ENCODE results near the gene ANKRD24. TPM values are rescaled to one million over a fixed set of nuclear protein-coding genes. Genes with fewer than 3 reads are reported as not detected.

The ANKRD24 gene
- total RNA-seq, 1 experiment from 2014 or later, result 10.9 TPM

DNA sequence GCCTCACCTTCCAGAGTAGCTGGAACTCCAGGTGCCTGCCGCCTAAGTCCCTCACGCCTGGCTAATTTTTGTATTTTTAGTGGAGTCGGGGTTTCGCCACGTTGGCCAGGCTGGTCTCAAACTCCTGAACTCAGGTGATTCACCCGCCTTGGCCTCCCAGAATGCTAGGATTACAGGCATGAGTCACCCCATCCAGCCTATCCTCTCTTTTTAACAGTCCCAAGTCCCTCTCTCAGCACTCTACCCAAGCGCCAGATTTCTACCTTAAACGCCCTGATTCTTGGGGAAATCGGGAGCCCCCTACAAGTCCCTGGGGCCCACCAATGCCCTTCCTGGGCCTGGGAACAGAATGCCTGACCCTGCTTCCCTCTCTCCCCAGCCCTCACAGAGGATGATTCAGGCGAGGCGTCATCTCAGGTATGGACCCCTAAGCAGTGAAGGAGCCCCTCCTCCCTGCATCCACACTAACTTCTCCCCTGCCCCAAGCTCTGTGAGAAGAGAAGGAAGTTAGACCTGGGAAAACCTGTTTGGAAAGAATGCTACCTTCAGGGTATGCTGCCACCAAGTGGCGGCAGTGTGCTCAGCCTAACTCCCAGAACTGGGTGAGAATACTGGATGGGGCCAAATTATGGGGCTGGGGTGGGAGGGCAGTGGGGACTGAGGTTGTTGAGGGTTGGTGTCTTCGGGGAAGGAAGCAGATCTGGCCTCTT is 26.1 kb downstream of the ANKRD24 start:
- no peak for TF ChIP-seq EZH2 (IDR thresholded peaks at IDR 0.05; ENCODE audit: borderline replicate concordance, low read depth, low read length, poor library complexity, severe bottlenecking)
- TF ChIP-seq, protein P1, sequence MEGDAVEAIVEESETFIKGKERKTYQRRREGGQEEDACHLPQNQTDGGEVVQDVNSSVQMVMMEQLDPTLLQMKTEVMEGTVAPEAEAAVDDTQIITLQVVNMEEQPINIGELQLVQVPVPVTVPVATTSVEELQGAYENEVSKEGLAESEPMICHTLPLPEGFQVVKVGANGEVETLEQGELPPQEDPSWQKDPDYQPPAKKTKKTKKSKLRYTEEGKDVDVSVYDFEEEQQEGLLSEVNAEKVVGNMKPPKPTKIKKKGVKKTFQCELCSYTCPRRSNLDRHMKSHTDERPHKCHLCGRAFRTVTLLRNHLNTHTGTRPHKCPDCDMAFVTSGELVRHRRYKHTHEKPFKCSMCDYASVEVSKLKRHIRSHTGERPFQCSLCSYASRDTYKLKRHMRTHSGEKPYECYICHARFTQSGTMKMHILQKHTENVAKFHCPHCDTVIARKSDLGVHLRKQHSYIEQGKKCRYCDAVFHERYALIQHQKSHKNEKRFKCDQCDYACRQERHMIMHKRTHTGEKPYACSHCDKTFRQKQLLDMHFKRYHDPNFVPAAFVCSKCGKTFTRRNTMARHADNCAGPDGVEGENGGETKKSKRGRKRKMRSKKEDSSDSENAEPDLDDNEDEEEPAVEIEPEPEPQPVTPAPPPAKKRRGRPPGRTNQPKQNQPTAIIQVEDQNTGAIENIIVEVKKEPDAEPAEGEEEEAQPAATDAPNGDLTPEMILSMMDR (conservative IDR thresholded peaks at IDR 0.05; ENCODE audit: low read depth, low read length), result peak; percentile 63

DNA sequence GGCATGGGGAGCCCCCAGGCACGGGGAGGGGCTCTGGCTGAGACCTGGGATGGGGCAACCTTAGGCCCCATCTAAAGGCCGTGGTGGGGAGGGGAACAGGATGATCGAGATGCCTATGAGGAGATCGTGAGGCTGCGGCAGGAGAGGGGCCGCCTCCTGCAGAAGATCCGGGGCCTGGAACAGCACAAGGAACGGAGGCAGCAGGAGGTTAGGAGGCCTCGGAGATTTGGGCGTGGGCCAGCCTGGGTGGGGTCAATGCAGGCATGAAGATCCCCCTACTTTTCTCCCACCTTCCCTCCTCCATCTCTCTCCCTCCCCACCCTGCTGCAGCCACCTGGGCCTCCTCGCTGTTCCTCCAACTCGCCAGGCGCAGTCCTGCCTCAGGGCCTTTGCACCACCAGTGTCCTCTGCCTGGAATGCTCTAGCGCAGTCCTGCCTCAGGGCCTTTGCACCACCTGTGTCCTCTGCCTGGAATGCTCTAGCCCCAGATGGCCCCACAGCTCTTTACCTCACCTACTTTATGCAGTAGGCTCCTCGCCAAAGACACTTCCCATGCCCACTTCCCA is 27.8 kb downstream of the ANKRD24 start:
- Histone ChIP-seq H3K27me3 (replicated peaks; ENCODE audit: insufficient read depth, low read depth, low read length, poor library complexity) (peaks cover 3% of the 10 kb centered on the region), H3K27ac (ENCODE audit: low read depth, low read length, poor library complexity, severe bottlenecking) (no peak overlapping the region), H3K4me3 (ENCODE audit: low read depth, low read length, poor library complexity, severe bottlenecking) (no peak overlapping the region), H3K9me3 (ENCODE audit: low read depth, low read length, poor library complexity, severe bottlenecking) (no peaks in the 10 kb centered on the region), H3K4me1 (ENCODE audit: insufficient read depth, low read length, poor library complexity, severe bottlenecking) (no peaks in the 10 kb centered on the region), H3K36me3 (ENCODE audit: insufficient read depth, low read length, poor library complexity, severe bottlenecking) (no peaks in the 10 kb centered on the region)
- POLR2A ChIA-PET (ENCODE audit: low non-redundant PET), result no interaction called here
- no TSS peak for BruUV-seq (replicated peaks)
- CTCF ChIA-PET, result no interaction called here
- intact Hi-C loops (cut with micrococcal nuclease; ENCODE audit: unreplicated experiment), result no loop called here
- TF ChIP-seq, protein P1 (conservative IDR thresholded peaks at IDR 0.05; ENCODE audit: low read depth, low read length), result no peak
- DNase-seq (ENCODE audit: low spot score), result no peak

More for the DNA sequence above, 26.1 kb downstream of the ANKRD24 start:
- intact Hi-C loops (cut with micrococcal nuclease; ENCODE audit: unreplicated experiment), result loop anchor here (10.0 kb wide), 1 partner anchor 64 kb away; no protein-coding TSS in a partner anchor
- no peaks in the 10 kb centered on the region for H3K4me1 ChIP-seq (ENCODE audit: insufficient read depth, low read length, poor library complexity, severe bottlenecking)
- BruUV-seq (replicated peaks), result no TSS peak
- ChIA-PET CTCF (interaction anchor here (0.5 to 1.0 kb wide), 6 partner anchors 20 to 221 kb away, joined by 3 to 8 read pairs (median 8); no protein-coding TSS in a partner anchor), POLR2A (ENCODE audit: low non-redundant PET) (no interaction called here)
- H3K9me3 ChIP-seq (ENCODE audit: low read depth, low read length, poor library complexity, severe bottlenecking), result no peaks in the 10 kb centered on the region
- no peak overlapping the region for H3K27ac ChIP-seq (ENCODE audit: low read depth, low read length, poor library complexity, severe bottlenecking)
- no peak overlapping the region for H3K4me3 ChIP-seq (ENCODE audit: low read depth, low read length, poor library complexity, severe bottlenecking)
- peak; percentile 68 for DNase-seq (ENCODE audit: low spot score)
- peaks cover 3% of the 10 kb centered on the region for H3K27me3 ChIP-seq (replicated peaks; ENCODE audit: insufficient read depth, low read depth, low read length, poor library complexity)
- no peaks in the 10 kb centered on the region for H3K36me3 ChIP-seq (ENCODE audit: insufficient read depth, low read length, poor library complexity, severe bottlenecking)

DNA sequence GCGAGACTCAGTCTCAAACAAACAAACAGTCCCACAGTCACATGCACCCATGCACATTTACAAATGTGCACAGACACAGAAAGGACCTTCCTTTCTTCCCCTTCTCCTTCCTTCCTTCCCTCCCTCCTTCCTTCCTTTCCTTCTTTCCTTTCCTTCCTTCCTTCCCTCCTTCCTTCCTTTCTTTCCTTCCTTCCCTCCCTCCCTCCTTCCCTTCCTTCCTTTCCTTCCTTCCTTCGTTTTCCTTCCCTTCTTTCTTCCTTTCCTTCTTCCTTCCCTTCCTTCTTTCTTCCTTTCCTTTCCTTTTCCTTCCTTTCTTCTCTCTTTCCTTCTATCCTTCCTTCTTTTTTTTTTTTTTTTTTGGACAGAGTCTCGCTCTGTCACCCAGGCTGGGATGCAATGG is 30.6 kb downstream of the ANKRD24 start:
- Histone ChIP-seq H3K27ac (ENCODE audit: low read depth, low read length, poor library complexity, severe bottlenecking) (no peak overlapping the region), H3K4me3 (ENCODE audit: low read depth, low read length, poor library complexity, severe bottlenecking) (no peak overlapping the region), H3K4me1 (ENCODE audit: insufficient read depth, low read length, poor library complexity, severe bottlenecking) (no peaks in the 10 kb centered on the region), H3K9me3 (ENCODE audit: low read depth, low read length, poor library complexity, severe bottlenecking) (no peaks in the 10 kb centered on the region), H3K36me3 (ENCODE audit: insufficient read depth, low read length, poor library complexity, severe bottlenecking) (no peaks in the 10 kb centered on the region), H3K27me3 (replicated peaks; ENCODE audit: insufficient read depth, low read depth, low read length, poor library complexity) (peaks cover 3% of the 10 kb centered on the region)
- BruUV-seq (replicated peaks), result no TSS peak
- intact Hi-C loops (cut with micrococcal nuclease; ENCODE audit: unreplicated experiment), result no loop called here
- ChIA-PET CTCF (no interaction called here), POLR2A (ENCODE audit: low non-redundant PET) (no interaction called here)
- no peak for DNase-seq (ENCODE audit: low spot score)
- TF ChIP-seq, protein P1 (conservative IDR thresholded peaks at IDR 0.05; ENCODE audit: low read depth, low read length), result no peak
- TF ChIP-seq EZH2 (IDR thresholded peaks at IDR 0.05; ENCODE audit: borderline replicate concordance, low read depth, low read length, poor library complexity, severe bottlenecking), result no peak

Measured in A673 (cell line).